Heart right ventricle (tissue), 16 donors: ENCODE results near the gene ZNF219. TPM values are rescaled to one million over a fixed set of nuclear protein-coding genes. Genes with fewer than 3 reads are reported as not detected.
A peak's percentile ranks its signal among the peaks of the same experiment; 100 is the strongest.

Experiments used
- ATAC-seq, 8 donors: fragments of 200-7000 bp; cut with Tn5 transposase; one replicate each; pipeline ENCODE4 v1.9.1; 2020; ENCODE audit warnings: mild to moderate bottlenecking in 8 of 8, moderate library complexity in 8 of 8, moderate number of reproducible peaks in 1 of 8
- DNase-seq, 2 donors: peaks; one replicate each; pipeline ENCODE4 v3.0.0-alpha.2; 2020
- H3K27ac ChIP-seq, 10 donors: fragments of 200-600 bp; sonication (generic) in 2 of 10; one replicate each; pipeline versions ENCODE4 v1.5.0 to v1.8.0; 2020 to 2022; ENCODE audit warnings: mild to moderate bottlenecking in 3 of 10
- H3K27me3 ChIP-seq, 7 donors: fragments of 200-600 bp; one replicate each; pipeline ENCODE4 v1.8.0; 2021 to 2022; ENCODE audit warnings: mild to moderate bottlenecking in 2 of 7
- H3K36me3 ChIP-seq, 9 donors: fragments of 200-600 bp; sonication (generic) in 1 of 9; one replicate each; pipeline versions ENCODE4 v1.5.0 to v1.8.0; 2020 to 2022; ENCODE audit warnings: mild to moderate bottlenecking in 2 of 9
- H3K4me1 ChIP-seq, 9 donors: fragments of 200-600 bp; sonication (generic) in 1 of 9; one replicate each; pipeline versions ENCODE4 v1.5.0 to v1.8.0; 2020 to 2022; ENCODE audit warnings: mild to moderate bottlenecking in 4 of 9
- H3K4me3 ChIP-seq, 10 donors: fragments of 200-600 bp; sonication (generic) in 2 of 10; one replicate each; pipeline versions ENCODE4 v1.5.0 to v1.8.0; 2020 to 2022; ENCODE audit warnings: mild to moderate bottlenecking in 7 of 10, moderate library complexity in 2 of 10
- H3K9me3 ChIP-seq, 11 donors: fragments of 200-600 bp in 10 of 11; sonication (generic) in 2 of 11; one replicate each; pipeline versions ENCODE4 v1.5.0 to v1.8.0; 2013 to 2022; ENCODE audit warnings: mild to moderate bottlenecking in 2 of 11, control low read depth in 1 of 11, moderate library complexity in 1 of 11
- CTCF ChIP-seq, 9 donors: fragments of 200-600 bp; sonication (generic) in 2 of 9; IDR thresholded peaks; one replicate each; pipeline versions ENCODE4 v1.5.0 to v1.8.0; 2021 to 2022; ENCODE audit warnings: antibody characterized with exemption in 9 of 9, mild to moderate bottlenecking in 5 of 9, moderate library complexity in 1 of 9
- WGBS, 2 donors: extraction: QIAGEN DNeasy Blood & Tissue Kit; methylation state at CpG; one replicate each; pipeline ENCODE4 v1.1.7; 2013; ENCODE audit warnings: inconsistent platforms in 1 of 2; 5-methylcytosine and 5-hydroxymethylcytosine counted together
- intact Hi-C, 10 donors: fragments of 100-400 bp; cut with DNase I; formaldehyde crosslinking; loops; one replicate each; pipeline versions ENCODE4 v1.11.1 to v1.14.2; 2022
- polyA plus RNA-seq, 2 donors: library from polyadenylated mRNA; stranded (reverse); fragments of 200-250 nt; gene quantifications; one replicate each; pipeline ENCODE4 v1.2.3, GENCODE V29; 2013
- total RNA-seq, 10 donors: library from RNA; stranded (reverse); fragmentation: NEBNext Ultra II Directional in 3 of 10; extraction: Animal tissue kit (Norgen Biotek cat#: 25700) in 3 of 10; gene quantifications; one replicate each; pipeline versions ENCODE4 v1.2.1 to v1.2.4, GENCODE V29; 2021 to 2023
- donor health status: Arrhythmogenic right ventricular cardiomyopathy.
- donor health status: ischemic (EF 13 %, LVEDD 7.1; RV severe dilation, severe dysfunction).
- donor health status: healthy with polysubstance abuse.
- donor health status: DM: no; HTN: yes; CAD: no.
- donor health status: DM: no; HTN: no; CAD: no.
- donor health status: ischemic (EF 25% LVEDD 6.9; RV normal size, moderate dysfunction).
- donor health status: ischemic (EF 25% LVEDD 5.7; RV mildly dilated, moderate dysfunction).
- donor health status: healthy.
- donor health status: DM: yes; HTN: yes; CAD: no.
- donor health status: Ischemic cardiomyopathy.
- donor health status: ischemic (EF 35%, LVEDD 5.7; RV mildly dilated, moderate dysfunction).
- donor health status: nonischemic (EF 11% LVEDD 7.7; RV severe dilation, severe dysfunction).
- donor health status: DM: yes; HTN: yes; CAD: no.
- donor health status: PGD.
- donor health status: ischemic (EF 29% LVEDD 5.4; RV normal size, mild dysfunction).
- donor health status: nonischemic (EF 23%, LVEDD 6.1; RV moderate dilation, normal function).

The ZNF219 gene
- total and polyA plus RNA-seq, 12 donors, result 22.1 to 58.4 (median 34.6) TPM

- Histone ChIP-seq H3K4me1 (peaks cover 0 to 16% (median 9%) of the 10 kb centered on the region in 9 donors), H3K9me3 (no peaks in the 10 kb centered on the region), H3K36me3 (no peaks in the 10 kb centered on the region), H3K27me3 (no peaks in the 10 kb centered on the region), H3K27ac (no peak overlapping the region), H3K4me3 (no peak overlapping the region)
- ATAC-seq, result no peak
- WGBS, 2 donors, result 71 to 74% methylated on average over 8 of the region's 8 CpGs
- no peak for DNase-seq
- intact Hi-C loops, result loop anchor here in 1 of 10 donors (10.0 kb wide), 1 partner anchor 515 kb away; no protein-coding TSS in a partner anchor
- TF ChIP-seq CTCF (IDR thresholded peaks at IDR 0.05), result no peak
Observed at GRCh38 chr14:21059842-21060613, 38.4 kb downstream of the ZNF219 start.

DNA sequence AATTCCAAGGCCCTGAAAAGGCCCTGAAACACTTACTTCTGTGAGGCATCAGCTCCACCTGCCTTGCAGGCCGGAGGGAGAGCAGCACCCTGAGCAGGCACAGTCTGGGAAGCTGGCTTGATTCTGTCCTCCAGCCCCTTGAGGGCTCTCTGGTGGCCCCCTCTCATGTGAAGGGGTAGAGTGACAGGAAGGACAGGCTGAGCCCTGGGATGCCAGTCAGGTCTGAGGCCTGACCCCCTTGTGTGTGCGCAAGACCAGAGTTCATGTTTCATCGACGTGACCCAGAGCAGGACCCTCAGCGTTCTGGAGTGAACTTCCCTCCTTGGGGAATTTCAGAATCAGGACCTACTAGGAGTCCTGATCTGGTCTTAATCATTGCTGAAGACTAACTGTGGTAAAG is 39.6 kb downstream of the ZNF219 start:
- Histone ChIP-seq H3K9me3 (no peaks in the 10 kb centered on the region), H3K36me3 (no peaks in the 10 kb centered on the region), H3K27ac (no peak overlapping the region), H3K27me3 (no peaks in the 10 kb centered on the region), H3K4me1 (peaks cover 0 to 16% (median 9%) of the 10 kb centered on the region in 9 donors), H3K4me3 (no peak overlapping the region)
- DNase-seq (no peak), ATAC-seq (no peak)
- intact Hi-C loops, result loop anchor here in 1 of 10 donors (10.0 kb wide), 1 partner anchor 514 kb away; no protein-coding TSS in a partner anchor
- TF ChIP-seq CTCF (IDR thresholded peaks at IDR 0.05), result no peak
- 87 to 88% methylated on average over 5 of the region's 5 CpGs for WGBS, 2 donors

GRCh38 chr14:21057803-21058675 is 40.4 kb downstream of the ZNF219 start, which contains the start of gene RNASE8:
RNASE8 (plus strand) TSS chr14:21057822; CDS start chr14:21057893, 71 bp downstream.
- ATAC-seq (peak in 1 of 8 donors; percentile 43), DNase-seq (no peak)
- Histone ChIP-seq H3K27me3 (no peaks in the 10 kb centered on the region), H3K27ac (no peak within 1 kb of the TSS), H3K36me3 (no peaks in the 10 kb centered on the region), H3K4me1 (peaks cover 0 to 10% (median 2%) of the 10 kb centered on the region in 9 donors), H3K9me3 (no peaks in the 10 kb centered on the region), H3K4me3 (no peak within 1 kb of the TSS)
- WGBS, 2 donors, result 66 to 77% methylated on average over 8 of the region's 8 CpGs
- intact Hi-C loops, result loop anchor here in 1 of 10 donors (10.0 kb wide), 1 partner anchor 513 kb away; no protein-coding TSS in a partner anchor
- TF ChIP-seq CTCF (IDR thresholded peaks at IDR 0.05), result peak in 2 of 9 donors; percentile 9 to 14

GRCh38 chr14:21056520-21057163 is 41.8 kb downstream of the ZNF219 start:
- ATAC-seq (peak in 1 of 8 donors; percentile 43), DNase-seq (no peak)
- peaks cover 0 to 10% (median 0%) of the 10 kb centered on the region in 9 donors for H3K4me1 ChIP-seq
- H3K27ac ChIP-seq, result no peak overlapping the region
- intact Hi-C loops, result loop anchor here in 1 of 10 donors (10.0 kb wide), 1 partner anchor 512 kb away; no protein-coding TSS in a partner anchor
- 78% methylated on average over 10 of the region's 10 CpGs for WGBS, 2 donors
- no peak for TF ChIP-seq CTCF (IDR thresholded peaks at IDR 0.05)
- H3K9me3 ChIP-seq, result no peaks in the 10 kb centered on the region
- no peaks in the 10 kb centered on the region for H3K27me3 ChIP-seq
- no peaks in the 10 kb centered on the region for H3K36me3 ChIP-seq
- H3K4me3 ChIP-seq, result no peak overlapping the region
